GM10266 (cell line): Measurements from ENCODE around the gene ALDH2.

Source experiments
- DNase-seq: peaks from one replicate; pipeline ENCODE4 v3.0.0; 2012; ENCODE audit errors: extremely low spot score
- CTCF ChIP-seq: IDR thresholded peaks from 2 replicates; pipeline ENCODE4 v1.5.1; 2012; ENCODE audit warnings: mild to moderate bottlenecking, low read depth; ENCODE audit not compliant: control insufficient read depth, insufficient read depth; ENCODE audit errors: missing control alignments

Gene ALDH2

GRCh38 chr12:111773801-111774551, 7.2 kb downstream of the ALDH2 start:
- no peak for TF ChIP-seq CTCF
- peak; percentile 57 for DNase-seq

GRCh38 chr12:111775205-111776193, 8.8 kb downstream of the ALDH2 start:
- no peak for TF ChIP-seq CTCF
- peak; percentile 80 for DNase-seq

GRCh38 chr12:111776836-111777344, 10.2 kb downstream of the ALDH2 start:
- TF ChIP-seq CTCF, result no peak

GRCh38 chr12:111777345-111778045, 10.8 kb downstream of the ALDH2 start:
- DNase-seq, result no peak

More at GRCh38 chr12:111776836-111777344, 10.2 kb downstream of the ALDH2 start:
- DNase-seq, result no peak

GRCh38 chr12:111780166-111780565, 13.4 kb downstream of the ALDH2 start:
- TF ChIP-seq CTCF, result no peak
- no peak for DNase-seq

More at GRCh38 chr12:111777345-111778045, 10.8 kb downstream of the ALDH2 start:
- TF ChIP-seq CTCF, result no peak

GRCh38 chr12:111780615-111781014, 13.9 kb downstream of the ALDH2 start:
- TF ChIP-seq CTCF, result no peak
- DNase-seq, result no peak
